DOHH2 (cell line): ENCODE data around the gene PLPPR1.

Experiments
- EZH2phosphoT487 ChIP-seq: fragments of 200-600 bp; sonication (generic); IDR thresholded peaks from 2 replicates; pipeline ENCODE4 v1.6.1; 2017; ENCODE audit warnings: borderline replicate concordance, mild to moderate bottlenecking, antibody characterized with exemption, low read length, moderate library complexity, mixed read lengths
- TF ChIP-seq, protein P1 (sequence below): fragments of 200-600 bp; sonication (generic); IDR thresholded peaks from one replicate; pipeline ENCODE4 v1.5.1; 2014; ENCODE audit warnings: antibody characterized with exemption, mild to moderate bottlenecking, low read depth, low read length; ENCODE audit not compliant: poor library complexity, severe bottlenecking

DNA sequence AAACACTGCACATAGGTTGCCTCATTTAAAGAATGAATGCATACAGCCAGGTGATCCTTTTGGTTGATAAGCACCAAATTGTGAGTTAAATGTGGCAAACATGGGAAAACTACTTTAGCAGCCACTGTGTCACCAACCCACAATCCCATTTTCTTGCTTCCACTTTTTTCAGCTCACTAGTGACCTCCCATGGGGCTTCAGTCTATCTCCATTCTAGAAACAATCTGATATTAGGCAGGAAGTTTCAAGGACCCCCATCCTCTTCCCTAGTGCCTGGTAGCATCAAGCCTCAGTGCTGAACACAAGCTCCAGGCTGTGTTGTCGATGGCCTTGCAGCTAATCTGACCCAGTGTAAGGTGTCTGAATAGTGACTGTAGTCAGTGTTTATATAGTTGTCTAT lies 66.2 kb downstream of the PLPPR1 start:
- TF ChIP-seq, protein P1, sequence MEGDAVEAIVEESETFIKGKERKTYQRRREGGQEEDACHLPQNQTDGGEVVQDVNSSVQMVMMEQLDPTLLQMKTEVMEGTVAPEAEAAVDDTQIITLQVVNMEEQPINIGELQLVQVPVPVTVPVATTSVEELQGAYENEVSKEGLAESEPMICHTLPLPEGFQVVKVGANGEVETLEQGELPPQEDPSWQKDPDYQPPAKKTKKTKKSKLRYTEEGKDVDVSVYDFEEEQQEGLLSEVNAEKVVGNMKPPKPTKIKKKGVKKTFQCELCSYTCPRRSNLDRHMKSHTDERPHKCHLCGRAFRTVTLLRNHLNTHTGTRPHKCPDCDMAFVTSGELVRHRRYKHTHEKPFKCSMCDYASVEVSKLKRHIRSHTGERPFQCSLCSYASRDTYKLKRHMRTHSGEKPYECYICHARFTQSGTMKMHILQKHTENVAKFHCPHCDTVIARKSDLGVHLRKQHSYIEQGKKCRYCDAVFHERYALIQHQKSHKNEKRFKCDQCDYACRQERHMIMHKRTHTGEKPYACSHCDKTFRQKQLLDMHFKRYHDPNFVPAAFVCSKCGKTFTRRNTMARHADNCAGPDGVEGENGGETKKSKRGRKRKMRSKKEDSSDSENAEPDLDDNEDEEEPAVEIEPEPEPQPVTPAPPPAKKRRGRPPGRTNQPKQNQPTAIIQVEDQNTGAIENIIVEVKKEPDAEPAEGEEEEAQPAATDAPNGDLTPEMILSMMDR = no peak
- no peak for TF ChIP-seq EZH2phosphoT487
